AG04450 (cell line): Measurements from ENCODE around the gene RPS6KB2. TPM values are rescaled to one million over a fixed set of nuclear protein-coding genes. Genes with fewer than 3 reads are reported as not detected.

Experiments
- CTCF ChIA-PET: fragments of 300-600, 350-600 bp; formaldehyde crosslinking; extraction: SDS; loops from one replicate; lab custom pipeline; 2022; ENCODE audit warnings: antibody characterized with exemption, inconsistent platforms; lab: Charles Lee
- POLR2A ChIA-PET: fragments of 350-600 bp; formaldehyde crosslinking; extraction: SDS; loops from one replicate; lab custom pipeline; 2021; ENCODE audit warnings: antibody characterized with exemption, inconsistent platforms; lab: Yijun Ruan, JAX
- DNase-seq: peaks from one replicate; pipeline ENCODE4 v3.0.0-alpha.2; 2011; ENCODE audit warnings: low read depth, low spot score
- H3K27ac ChIP-seq: one replicate; pipeline ENCODE4 v1.5.1; 2012; ENCODE audit warnings: low read depth, low read length, control low read depth
- H3K27me3 ChIP-seq: one replicate; pipeline ENCODE4 v1.6.0; 2012; ENCODE audit warnings: low read length; ENCODE audit not compliant: control insufficient read depth, insufficient read depth
- H3K4me3 ChIP-seq: 2 replicates; pipeline ENCODE4 v1.5.1; 2011; ENCODE audit warnings: mild to moderate bottlenecking, low read depth, low read length, control low read depth
- H3K9me3 ChIP-seq: 2 replicates; pipeline ENCODE4 v1.5.1; 2012; ENCODE audit warnings: low read length; ENCODE audit not compliant: control insufficient read depth, insufficient read depth
- CTCF ChIP-seq: IDR thresholded peaks from 2 replicates; pipeline ENCODE4 v1.5.1; 2011; ENCODE audit warnings: low read depth, low read length, control low read depth, inconsistent platforms
- polyA plus RNA-seq: library from polyadenylated mRNA; depleted of rRNA; stranded (reverse); fragments of >200 nt; gene quantifications from 2 replicates; pipeline ENCODE4 v1.2.3, GENCODE V29; 2011

RPS6KB2 gene
- polyA plus RNA-seq, 1 experiment: 36.0 TPM

- POLR2A ChIA-PET: interaction anchor here (0.6 kb wide), 1 partner anchor 27 kb away, joined by 3 read pairs; the partner anchor contains the start of gene RAD9A
- CTCF ChIA-PET: interaction anchor here (3.4 kb wide), 1 partner anchor 18 kb away, joined by 10 read pairs; the partner anchor contains the start of gene PPP1CA
- no peak for DNase-seq
- H3K9me3 ChIP-seq: no peaks in the 10 kb centered on the region
- no peak overlapping the region for H3K4me3 ChIP-seq
- no peak overlapping the region for H3K27ac ChIP-seq
- peaks cover 11% of the 10 kb centered on the region for H3K27me3 ChIP-seq
- no peak for TF ChIP-seq CTCF
Measured at GRCh38 chr11:67419325-67420049, 8.8 kb upstream of the RPS6KB2 start.

- no peak for TF ChIP-seq CTCF
- ChIA-PET POLR2A (interaction anchor here (0.6 to 1.2 kb wide), 3 partner anchors 16 to 28 kb away, joined by 3 to 6 read pairs (median 3); partner anchors contain the start of genes PPP1CA and RAD9A), CTCF (interaction anchor here (3.4 kb wide), 1 partner anchor 18 kb away, joined by 10 read pairs; the partner anchor contains the start of gene PPP1CA)
- Histone ChIP-seq H3K9me3 (no peaks in the 10 kb centered on the region), H3K27ac (peak overlapping the region; percentile 39), H3K27me3 (peaks cover 4% of the 10 kb centered on the region), H3K4me3 (peak overlapping the region; percentile 55)
- no peak for DNase-seq
Measured at GRCh38 chr11:67420147-67420645, 8.1 kb upstream of the RPS6KB2 start.

GRCh38 chr11:67420646-67421429 lies 7.5 kb upstream of the RPS6KB2 start:
- Histone ChIP-seq H3K4me3 (peak overlapping the region; percentile 55), H3K9me3 (no peaks in the 10 kb centered on the region), H3K27me3 (peaks cover 2% of the 10 kb centered on the region), H3K27ac (peak overlapping the region; percentile 39)
- POLR2A ChIA-PET: interaction anchor here (0.9 to 1.2 kb wide), 3 partner anchors 16 to 29 kb away, joined by 3 to 6 read pairs (median 4); partner anchors contain the start of genes PPP1CA and RAD9A
- DNase-seq: peak; percentile 47
- no peak for TF ChIP-seq CTCF
- CTCF ChIA-PET: interaction anchor here (3.4 kb wide), 1 partner anchor 19 kb away, joined by 10 read pairs; the partner anchor contains the start of gene PPP1CA

GRCh38 chr11:67421430-67422031 lies 6.8 kb upstream of the RPS6KB2 start:
- no peaks in the 10 kb centered on the region for H3K27me3 ChIP-seq
- POLR2A ChIA-PET: interaction anchor here (1.0 to 1.2 kb wide), 2 partner anchors 20 to 30 kb away, joined by 4 to 6 read pairs; partner anchors contain the start of genes PPP1CA and RAD9A
- DNase-seq: no peak
- H3K9me3 ChIP-seq: no peaks in the 10 kb centered on the region
- no peak overlapping the region for H3K27ac ChIP-seq
- TF ChIP-seq CTCF: no peak
- CTCF ChIA-PET: no interaction called here
- H3K4me3 ChIP-seq: peak overlapping the region; percentile 18
